ENCODE data around the gene PEPD.

Gene PEPD

GRCh38 chr19:33365691-33366090 lies 155.9 kb downstream of the PEPD start:
- Mint-ChIP-seq H3K4me1 (ENCODE audit: low read depth) (no peaks in the 10 kb centered on the region), H3K9me3 (ENCODE audit: low read depth) (no peaks in the 10 kb centered on the region), H3K27ac (no peak overlapping the region), H3K4me3 (no peak overlapping the region), H3K27me3 (peaks cover 3% of the 10 kb centered on the region), H3K36me3 (no peaks in the 10 kb centered on the region)

DNA sequence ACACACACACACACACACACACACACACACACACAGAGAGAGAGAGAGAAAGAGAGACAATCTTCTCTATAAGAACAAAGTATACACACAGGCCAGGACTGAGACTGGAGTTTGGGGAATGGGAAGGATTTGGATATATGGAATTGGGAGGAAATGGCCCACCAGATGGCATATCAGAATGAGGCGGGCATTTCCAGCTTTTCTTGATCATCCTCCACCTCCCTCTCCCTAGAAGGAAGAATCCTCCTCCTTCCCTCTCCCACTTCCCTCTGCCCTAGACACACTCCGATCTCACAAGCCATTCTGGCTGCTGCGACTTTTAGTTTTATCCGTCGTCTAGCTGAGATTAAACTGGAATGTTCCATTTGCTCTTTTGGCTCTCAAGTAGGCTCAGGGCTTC lies 158.1 kb downstream of the PEPD start:
- no peak overlapping the region for H3K27ac Mint-ChIP-seq

GRCh38 chr19:33362508-33363228 lies 158.9 kb downstream of the PEPD start:
- Mint-ChIP-seq H3K27me3 (peaks cover 3% of the 10 kb centered on the region), H3K36me3 (no peaks in the 10 kb centered on the region), H3K9me3 (ENCODE audit: low read depth) (no peaks in the 10 kb centered on the region), H3K4me3 (no peak overlapping the region), H3K4me1 (ENCODE audit: low read depth) (no peaks in the 10 kb centered on the region), H3K27ac (no peak overlapping the region)

More for the DNA sequence above, 158.1 kb downstream of the PEPD start:
- Mint-ChIP-seq H3K27me3 (peaks cover 3% of the 10 kb centered on the region), H3K36me3 (no peaks in the 10 kb centered on the region), H3K9me3 (ENCODE audit: low read depth) (no peaks in the 10 kb centered on the region), H3K4me3 (no peak overlapping the region), H3K4me1 (ENCODE audit: low read depth) (no peaks in the 10 kb centered on the region)

GRCh38 chr19:33359581-33359980 lies 162.0 kb downstream of the PEPD start:
- Mint-ChIP-seq H3K4me1 (ENCODE audit: low read depth) (no peaks in the 10 kb centered on the region), H3K27me3 (peaks cover 5% of the 10 kb centered on the region), H3K36me3 (peaks cover 3% of the 10 kb centered on the region), H3K27ac (no peak overlapping the region), H3K4me3 (no peak overlapping the region), H3K9me3 (ENCODE audit: low read depth) (peaks cover 12% of the 10 kb centered on the region)

DNA sequence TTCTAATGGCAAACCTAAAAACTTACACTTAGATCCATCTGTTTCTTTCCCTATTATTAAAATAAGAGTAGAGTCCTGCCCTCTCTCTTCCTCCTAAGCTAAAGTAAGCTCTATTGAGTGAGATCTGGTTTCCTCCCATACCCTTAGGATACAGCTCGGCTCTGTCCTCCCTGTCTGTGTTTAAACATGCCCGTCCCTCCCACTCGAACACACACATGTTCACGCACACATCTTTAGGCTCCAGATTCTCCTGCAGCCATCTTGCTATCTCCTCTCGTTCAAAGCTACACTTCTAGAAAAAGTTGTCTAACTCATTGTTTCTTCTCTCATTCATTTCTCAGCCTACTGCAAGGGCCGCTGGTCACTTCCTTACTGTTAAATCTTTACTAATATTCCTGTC lies 163.2 kb downstream of the PEPD start:
- Mint-ChIP-seq H3K4me1 (ENCODE audit: low read depth) (no peaks in the 10 kb centered on the region), H3K36me3 (peaks cover 3% of the 10 kb centered on the region), H3K4me3 (no peak overlapping the region), H3K27me3 (peaks cover 7% of the 10 kb centered on the region), H3K9me3 (ENCODE audit: low read depth) (peaks cover 12% of the 10 kb centered on the region), H3K27ac (no peak overlapping the region)

GRCh38 chr19:33357556-33357955 lies 164.0 kb downstream of the PEPD start:
- Mint-ChIP-seq H3K9me3 (ENCODE audit: low read depth) (peaks cover 12% of the 10 kb centered on the region), H3K4me1 (ENCODE audit: low read depth) (no peaks in the 10 kb centered on the region), H3K4me3 (no peak overlapping the region), H3K27ac (no peak overlapping the region), H3K36me3 (peaks cover 3% of the 10 kb centered on the region), H3K27me3 (peaks cover 7% of the 10 kb centered on the region)

DNA sequence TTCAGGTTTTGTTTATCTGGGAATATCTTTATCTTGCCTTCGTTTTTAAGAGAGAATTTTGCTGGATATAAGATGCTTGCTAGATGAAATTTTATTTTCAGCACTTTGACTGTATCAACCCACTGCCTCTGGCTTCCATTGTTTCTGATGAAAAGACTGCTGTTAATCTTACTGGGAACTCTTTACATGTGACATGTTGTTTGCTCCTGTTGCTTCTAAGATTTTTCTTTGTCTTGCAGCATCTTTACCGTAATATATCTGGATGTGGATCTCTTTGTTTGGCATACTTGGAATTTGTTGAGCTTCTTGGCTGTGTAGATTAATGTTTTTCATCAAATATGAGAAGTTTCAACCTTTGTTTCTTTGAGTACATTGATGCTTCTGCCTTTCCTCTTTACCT lies 166.1 kb downstream of the PEPD start:
- Mint-ChIP-seq H3K9me3 (ENCODE audit: low read depth) (peaks cover 12% of the 10 kb centered on the region), H3K36me3 (peaks cover 3% of the 10 kb centered on the region), H3K27me3 (peaks cover 4% of the 10 kb centered on the region), H3K4me3 (no peak overlapping the region), H3K27ac (no peak overlapping the region), H3K4me1 (ENCODE audit: low read depth) (no peaks in the 10 kb centered on the region)

DNA sequence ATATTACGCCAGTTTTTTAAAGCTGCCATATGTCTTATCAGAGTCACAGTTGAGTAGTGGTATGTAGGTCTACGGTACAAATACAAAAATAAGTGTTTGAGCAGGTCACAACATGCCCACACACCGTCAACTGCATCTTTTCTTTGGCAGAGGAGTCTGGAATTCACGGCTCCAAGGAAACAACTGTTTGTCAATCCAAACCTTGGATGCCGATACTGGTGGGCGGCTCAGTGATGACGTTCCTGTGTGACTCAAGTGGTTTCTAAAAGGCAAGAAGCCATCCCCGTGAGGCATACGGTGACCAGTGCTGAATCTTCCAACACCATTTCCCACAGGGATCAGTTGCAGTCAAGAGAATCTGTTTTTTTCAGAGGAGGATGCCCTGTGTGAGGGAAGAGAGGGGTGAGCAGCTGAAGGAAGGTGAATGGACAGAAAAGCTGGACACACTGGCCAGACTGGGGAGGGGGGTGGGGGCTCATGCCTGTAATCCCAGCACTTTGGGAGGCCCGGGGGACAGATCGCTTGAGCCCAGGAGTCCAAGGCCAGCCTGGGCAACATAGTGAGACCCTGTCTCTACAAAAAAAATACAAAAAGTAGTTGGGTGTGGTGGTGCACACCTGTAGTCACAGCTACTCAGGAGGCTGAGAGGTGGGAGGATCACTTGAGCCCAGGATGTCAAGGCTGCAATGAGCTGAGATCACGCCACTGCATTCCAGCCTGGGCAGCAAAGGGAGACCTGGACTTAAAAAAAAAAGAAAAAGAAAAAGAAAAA lies 170.9 kb downstream of the PEPD start:
- Mint-ChIP-seq H3K27ac (no peak overlapping the region), H3K9me3 (ENCODE audit: low read depth) (peaks cover 5% of the 10 kb centered on the region), H3K27me3 (peaks cover 11% of the 10 kb centered on the region), H3K36me3 (peaks cover 3% of the 10 kb centered on the region), H3K4me1 (ENCODE audit: low read depth) (no peaks in the 10 kb centered on the region), H3K4me3 (no peak overlapping the region)

DNA sequence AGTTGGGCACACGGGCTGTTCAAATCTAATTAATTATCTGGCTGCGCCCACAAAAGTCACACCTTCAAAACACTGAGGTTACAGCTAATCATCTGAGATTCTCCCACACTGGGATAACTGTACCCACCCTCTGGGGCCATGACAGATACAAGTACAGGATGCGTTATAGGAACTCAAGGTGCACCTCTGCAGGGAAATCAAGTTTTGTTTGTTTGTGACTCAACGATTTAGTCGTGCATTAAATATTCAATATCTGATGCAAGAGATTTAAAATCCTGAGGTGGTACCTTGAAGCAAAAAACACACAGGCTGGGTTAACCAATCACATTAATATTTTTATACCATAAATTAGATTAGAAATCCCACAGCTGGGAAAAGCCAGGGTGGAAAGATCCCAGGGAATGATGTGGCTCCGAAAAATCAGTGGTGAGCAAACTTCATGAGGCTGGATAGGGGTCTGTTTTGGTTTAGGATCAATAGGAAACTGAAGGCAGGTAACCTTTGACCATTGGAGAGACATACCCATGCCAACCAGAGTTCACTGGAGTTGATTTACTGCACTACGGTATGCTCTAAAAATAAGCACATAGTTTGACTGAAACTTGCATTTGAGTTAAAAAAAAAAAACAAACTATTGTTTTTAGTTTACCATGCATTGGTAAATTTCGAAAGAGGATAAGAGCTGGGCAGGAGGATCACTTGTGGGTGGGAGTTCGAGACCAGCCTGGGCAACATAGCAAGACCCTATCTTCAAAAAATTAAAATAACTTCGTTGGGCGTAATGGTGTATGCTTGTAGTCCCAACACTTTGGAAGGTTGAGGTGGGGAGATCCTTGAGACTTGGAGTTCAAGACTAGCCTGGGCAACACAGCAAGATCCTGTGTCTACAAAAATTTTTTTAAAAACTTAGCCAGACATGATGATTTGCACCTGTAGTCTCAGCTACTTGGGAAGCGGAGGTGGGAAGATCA lies 172.0 kb downstream of the PEPD start:
- H3K9me3 Mint-ChIP-seq (ENCODE audit: low read depth): no peaks in the 10 kb centered on the region
- H3K27me3 Mint-ChIP-seq: peaks cover 15% of the 10 kb centered on the region
- H3K36me3 Mint-ChIP-seq: no peaks in the 10 kb centered on the region
- H3K27ac Mint-ChIP-seq: no peak overlapping the region
- H3K4me3 Mint-ChIP-seq: no peak overlapping the region
- no peaks in the 10 kb centered on the region for H3K4me1 Mint-ChIP-seq (ENCODE audit: low read depth)

- Mint-ChIP-seq H3K4me3 (no peak overlapping the region), H3K27me3 (peaks cover 16% of the 10 kb centered on the region), H3K36me3 (no peaks in the 10 kb centered on the region), H3K27ac (no peak overlapping the region), H3K9me3 (ENCODE audit: low read depth) (no peaks in the 10 kb centered on the region), H3K4me1 (ENCODE audit: low read depth) (no peaks in the 10 kb centered on the region)
Observed at GRCh38 chr19:33348301-33349010, 173.1 kb downstream of the PEPD start.

DNA sequence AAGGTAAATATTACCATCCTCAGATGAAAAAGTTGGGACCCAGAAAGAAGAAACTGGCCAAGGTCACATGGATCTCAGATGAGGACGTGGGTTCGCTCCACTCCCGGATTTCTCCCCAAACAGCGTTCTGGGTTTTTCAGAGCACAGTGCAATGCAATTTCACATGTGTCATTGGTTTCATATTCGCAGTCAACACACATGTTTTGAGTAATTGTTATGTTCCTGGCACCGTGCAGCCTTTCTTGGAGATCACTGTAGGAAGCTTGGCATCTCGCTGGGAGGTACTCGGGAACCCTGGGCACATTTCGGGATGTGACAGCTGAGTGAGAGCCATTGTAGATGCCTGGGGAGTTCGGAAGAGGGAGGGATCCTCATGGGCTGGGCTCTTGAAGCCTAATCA lies 174.3 kb downstream of the PEPD start:
- no peaks in the 10 kb centered on the region for H3K36me3 Mint-ChIP-seq
- H3K27ac Mint-ChIP-seq: no peak overlapping the region
- H3K27me3 Mint-ChIP-seq: peaks cover 18% of the 10 kb centered on the region
- H3K9me3 Mint-ChIP-seq (ENCODE audit: low read depth): no peaks in the 10 kb centered on the region
- no peak overlapping the region for H3K4me3 Mint-ChIP-seq
- H3K4me1 Mint-ChIP-seq (ENCODE audit: low read depth): no peaks in the 10 kb centered on the region

DNA sequence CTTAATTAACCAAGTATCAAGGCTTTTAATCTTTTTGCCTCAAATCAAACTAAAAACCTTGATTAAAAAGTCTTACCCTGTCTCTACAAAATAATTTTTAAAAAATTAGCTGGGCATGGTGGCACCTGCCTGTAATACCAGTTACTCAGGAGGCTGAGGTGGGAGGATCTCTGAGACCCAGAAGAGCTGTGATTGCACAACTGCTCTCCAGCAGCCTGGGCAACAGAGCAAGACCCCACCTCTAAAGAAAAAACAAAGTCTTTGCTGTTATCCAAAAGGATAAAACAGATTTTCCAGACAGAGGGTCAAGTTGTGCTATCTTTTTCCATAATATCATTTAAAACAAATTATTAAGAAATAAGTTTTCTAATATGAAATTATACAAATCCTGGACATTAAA lies 174.9 kb downstream of the PEPD start:
- H3K4me3 Mint-ChIP-seq: no peak overlapping the region
- no peaks in the 10 kb centered on the region for H3K36me3 Mint-ChIP-seq
- no peak overlapping the region for H3K27ac Mint-ChIP-seq
- no peaks in the 10 kb centered on the region for H3K9me3 Mint-ChIP-seq (ENCODE audit: low read depth)
- H3K4me1 Mint-ChIP-seq (ENCODE audit: low read depth): no peaks in the 10 kb centered on the region
- H3K27me3 Mint-ChIP-seq: peaks cover 20% of the 10 kb centered on the region

DNA sequence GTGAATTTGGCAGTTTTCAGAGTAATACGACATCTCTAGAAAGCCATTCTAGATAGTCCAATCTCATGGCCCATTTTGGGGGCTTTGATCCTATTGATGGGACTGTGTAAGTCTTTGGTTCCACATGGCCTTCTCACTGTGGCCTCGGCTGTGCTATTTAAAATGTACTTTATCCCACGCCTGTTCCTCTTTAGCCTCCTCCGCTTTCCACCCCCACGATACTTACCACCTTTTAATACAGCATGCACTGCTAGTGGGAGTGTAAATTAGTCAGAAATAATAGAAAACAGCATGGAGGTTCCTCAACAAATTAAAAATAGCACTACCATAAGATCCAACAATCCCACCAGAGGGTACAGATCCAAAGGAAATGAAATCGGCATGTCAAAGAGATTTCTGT lies 176.4 kb downstream of the PEPD start:
- H3K4me3 Mint-ChIP-seq: no peak overlapping the region
- H3K27me3 Mint-ChIP-seq: peaks cover 27% of the 10 kb centered on the region
- no peaks in the 10 kb centered on the region for H3K9me3 Mint-ChIP-seq (ENCODE audit: low read depth)
- no peaks in the 10 kb centered on the region for H3K4me1 Mint-ChIP-seq (ENCODE audit: low read depth)
- H3K27ac Mint-ChIP-seq: no peak overlapping the region
- H3K36me3 Mint-ChIP-seq: no peaks in the 10 kb centered on the region

- no peak overlapping the region for H3K27ac Mint-ChIP-seq
- no peaks in the 10 kb centered on the region for H3K4me1 Mint-ChIP-seq (ENCODE audit: low read depth)
- no peaks in the 10 kb centered on the region for H3K36me3 Mint-ChIP-seq
- peaks cover 27% of the 10 kb centered on the region for H3K27me3 Mint-ChIP-seq
- no peaks in the 10 kb centered on the region for H3K9me3 Mint-ChIP-seq (ENCODE audit: low read depth)
- H3K4me3 Mint-ChIP-seq: no peak overlapping the region
Observed at GRCh38 chr19:33344573-33344925, 177.0 kb downstream of the PEPD start.
